ENCODE results near the gene PIP5KL1.
"Not testable (repeated sequence)": the region's sequence is repeated elsewhere in the genome, so short reads cannot be mapped to it uniquely, and the experiment has no call there.

PIP5KL1 gene

DNA sequence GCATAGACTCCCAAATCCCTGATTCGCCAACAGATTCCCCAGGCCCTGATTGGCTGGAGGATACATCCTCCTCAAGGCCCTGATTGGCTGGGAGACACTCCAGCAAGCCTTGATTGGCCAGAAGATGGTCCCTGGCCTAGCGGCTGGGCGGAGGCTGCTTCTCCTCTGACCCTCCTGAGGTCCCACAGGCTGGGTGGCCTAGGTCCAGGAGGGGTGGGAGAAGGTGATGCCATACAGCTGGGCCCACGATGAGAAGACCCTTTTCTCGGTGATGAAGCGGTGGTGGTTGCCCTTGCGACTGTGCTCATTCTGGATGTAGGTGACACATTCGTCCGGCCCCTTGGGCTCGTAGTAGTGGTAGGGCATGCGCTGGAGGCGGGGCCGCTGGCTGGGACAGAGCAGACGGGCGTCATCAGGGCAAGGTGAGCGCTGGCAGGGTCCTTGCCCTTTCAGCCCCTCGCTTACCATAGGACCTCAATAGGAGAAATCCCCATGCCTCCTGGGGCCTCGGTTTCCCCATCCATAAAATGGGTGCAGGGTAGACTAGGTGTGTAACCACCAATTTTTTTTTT, 44.1 kb downstream of the PIP5KL1 start:
- DNase-seq (ENCODE audit: low spot score), result no peak

GRCh38 chr9:127885508-127886281, 44.9 kb downstream of the PIP5KL1 start:
- no peak for DNase-seq (ENCODE audit: low spot score)

DNA sequence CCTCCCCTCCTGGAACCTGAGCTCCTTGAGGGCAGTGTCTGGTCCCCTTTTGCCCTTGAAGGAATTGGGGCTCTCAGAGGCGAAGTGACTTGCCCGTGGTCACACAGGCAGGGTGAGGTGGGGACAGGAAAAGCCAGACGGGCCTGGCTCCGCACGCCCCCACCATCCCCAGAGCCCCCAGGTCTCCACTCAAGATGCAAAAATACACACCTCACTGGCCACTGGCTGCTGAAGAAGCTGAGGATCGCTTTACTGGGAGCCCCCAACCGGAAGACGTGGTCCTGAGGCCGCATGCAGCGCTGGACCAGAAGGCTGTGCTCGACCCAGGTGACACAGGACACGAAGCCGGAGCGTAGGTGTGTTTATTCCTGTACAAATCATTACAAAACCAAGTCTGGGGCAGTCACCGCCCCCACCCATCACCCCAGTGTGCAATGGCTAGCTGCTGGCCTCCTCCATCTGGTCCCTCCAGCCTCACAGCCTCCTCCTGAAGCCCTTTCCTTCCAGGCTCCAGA, 45.5 kb downstream of the PIP5KL1 start:
- DNase-seq (ENCODE audit: low spot score), result no peak

GRCh38 chr9:127884427-127884911, 46.1 kb downstream of the PIP5KL1 start:
- no peak for DNase-seq (ENCODE audit: low spot score)

DNA sequence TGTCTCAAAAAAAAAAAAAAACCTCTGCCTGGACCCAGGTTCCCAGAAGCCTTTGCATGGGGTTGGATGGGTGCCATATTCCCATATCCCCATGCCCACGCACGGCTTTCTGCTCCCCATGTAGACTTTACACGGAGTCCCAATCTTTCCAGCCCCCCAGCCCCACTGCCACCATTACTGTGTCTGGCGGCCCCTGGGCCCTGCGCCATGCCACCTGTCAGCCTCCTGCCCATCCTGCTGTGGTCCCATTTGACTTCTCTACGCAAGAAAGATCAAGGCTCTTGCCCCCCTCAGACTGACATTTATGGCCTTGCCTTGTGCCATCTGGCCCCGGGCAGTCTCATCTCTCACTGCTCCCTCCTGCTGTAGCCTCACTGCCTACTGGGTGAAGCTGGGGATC, 46.6 kb downstream of the PIP5KL1 start:
- no peak for DNase-seq (ENCODE audit: low spot score)

- DNase-seq (ENCODE audit: low spot score), result not testable (repeated sequence)
Observed at GRCh38 chr9:127881715-127882114, 48.9 kb downstream of the PIP5KL1 start.

DNA sequence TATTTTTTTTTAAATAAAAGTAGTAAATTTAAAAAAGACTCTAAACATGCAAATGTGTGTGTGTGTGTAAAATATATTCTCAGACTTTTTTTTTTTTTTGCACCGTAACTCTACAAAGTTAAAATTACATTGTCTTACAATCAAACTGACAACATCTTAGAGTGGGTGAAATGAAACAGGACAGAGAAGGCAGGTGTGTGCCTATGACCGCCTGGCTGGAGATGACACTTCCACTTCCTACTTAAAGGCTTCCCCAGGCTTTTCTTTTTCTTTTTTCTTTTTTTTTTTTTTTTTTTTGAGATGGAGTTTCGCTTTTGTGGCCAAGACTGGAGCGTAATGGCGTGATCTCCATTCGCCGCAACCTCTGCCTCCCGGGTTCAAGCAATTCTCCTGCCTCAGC, 50.4 kb downstream of the PIP5KL1 start:
- no peak for DNase-seq (ENCODE audit: low spot score)

DNA sequence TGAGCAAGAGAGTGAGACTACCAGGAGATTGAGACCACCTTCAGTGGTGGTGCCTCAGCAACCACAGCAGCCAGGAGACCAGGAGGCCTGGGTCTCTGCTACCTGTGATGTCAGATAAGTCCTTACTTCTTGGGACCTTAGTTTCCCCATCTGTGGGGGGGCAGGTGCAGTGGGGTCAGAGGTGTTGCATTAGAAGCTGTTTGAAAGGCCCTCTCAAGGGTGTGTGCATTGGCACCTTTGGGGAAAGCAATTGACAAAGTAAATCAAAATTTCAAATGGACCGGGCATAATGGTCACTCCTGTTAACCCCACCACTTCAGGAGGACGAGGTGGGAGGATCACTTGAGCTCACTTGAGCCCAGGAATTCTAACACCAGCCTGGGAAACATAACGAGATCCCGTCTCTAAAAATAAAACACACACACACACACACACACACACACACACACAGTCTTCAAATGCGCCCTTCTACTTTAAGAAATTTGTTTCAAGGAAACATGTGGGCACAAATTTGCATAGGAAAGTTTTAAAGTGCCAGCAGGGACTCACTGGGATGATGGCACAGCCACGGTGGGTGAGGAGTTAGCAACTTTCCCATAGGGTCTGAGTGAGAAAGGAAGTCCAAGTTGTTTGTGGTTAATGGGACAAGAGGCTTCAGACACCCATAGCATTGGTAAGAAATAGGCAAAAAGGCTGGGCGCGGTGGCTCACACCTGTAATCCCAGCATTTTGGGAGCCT, 51.8 kb downstream of the PIP5KL1 start:
- DNase-seq (ENCODE audit: low spot score), result no peak

DNA sequence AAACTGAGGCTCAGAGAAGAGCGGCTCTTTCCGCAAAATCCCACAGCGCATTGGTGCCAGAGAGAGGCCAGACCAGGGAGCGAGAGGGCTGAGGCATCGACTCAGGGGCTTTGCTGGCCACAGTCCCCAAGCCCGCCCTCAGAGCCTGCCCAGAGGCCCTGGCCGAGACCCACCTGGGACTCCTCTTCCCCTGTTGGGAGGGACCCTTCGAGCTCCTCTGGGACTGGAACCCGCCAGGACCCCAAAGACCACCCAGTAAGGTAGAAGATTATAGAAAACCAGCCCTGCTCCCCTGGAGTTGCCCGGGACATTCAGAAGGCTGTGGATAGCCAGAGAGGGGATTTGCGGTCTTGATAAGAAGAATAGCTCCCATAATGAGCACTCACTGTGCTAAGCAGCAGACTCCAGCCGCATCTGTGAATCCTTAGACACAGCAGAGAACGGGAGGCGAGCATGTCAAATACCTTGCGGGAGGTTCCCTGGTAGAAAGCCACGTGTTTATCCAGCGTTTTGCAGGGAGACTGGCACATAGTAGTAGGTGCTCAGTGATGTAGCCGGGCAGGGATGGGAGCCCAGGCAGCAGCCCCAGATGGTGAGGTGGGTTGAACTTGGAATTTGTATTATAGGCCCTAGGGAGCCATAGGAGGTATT, 52.5 kb downstream of the PIP5KL1 start:
- DNase-seq (ENCODE audit: low spot score), result no peak

GRCh38 chr9:127877566-127877998, 53.0 kb downstream of the PIP5KL1 start, which contains the start of gene AK1:
Gene AK1, minus strand, starts transcription at chr9:127877675. Its CDS starts 3,058 bp downstream, at chr9:127874617.
- DNase-seq (ENCODE audit: low spot score), result peak; percentile 84

GRCh38 chr9:127876764-127877562, 53.6 kb downstream of the PIP5KL1 start:
- no peak for DNase-seq (ENCODE audit: low spot score)

- DNase-seq (ENCODE audit: low spot score), result no peak
Observed at GRCh38 chr9:127876026-127876763, 54.4 kb downstream of the PIP5KL1 start.

DNA sequence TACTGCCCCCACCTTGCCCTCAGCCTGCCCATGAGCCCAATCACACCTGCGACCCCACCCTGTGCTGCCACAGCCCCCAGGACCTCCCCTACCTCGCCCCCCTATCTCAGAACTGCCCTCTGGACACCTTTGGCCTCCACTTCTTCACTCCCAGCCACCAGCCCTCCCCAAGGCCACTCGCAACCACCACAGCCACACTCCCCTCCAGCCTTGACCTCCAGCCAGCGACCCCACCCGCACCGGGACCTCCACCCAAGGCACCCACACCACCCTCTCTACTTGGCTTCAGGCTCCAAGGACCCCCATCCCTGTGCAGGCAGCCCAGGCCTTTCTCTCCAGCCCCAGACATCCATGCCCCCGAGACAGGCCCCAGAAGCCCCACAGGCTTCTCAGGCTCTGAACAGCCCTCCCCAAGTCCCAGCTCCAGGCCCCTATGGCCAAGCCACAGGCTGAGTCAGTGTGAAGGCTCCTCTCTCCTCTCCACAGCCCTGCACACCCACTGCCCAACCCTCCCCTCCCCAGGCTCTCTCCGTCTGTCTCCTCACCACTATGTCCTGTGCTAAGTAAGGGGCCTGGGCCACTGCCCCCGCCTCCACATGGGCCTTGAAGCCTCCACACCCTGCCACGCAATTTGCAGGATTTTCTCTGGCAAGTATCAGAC, 55.1 kb downstream of the PIP5KL1 start:
- no peak for DNase-seq (ENCODE audit: low spot score)

- no peak for DNase-seq (ENCODE audit: low spot score)
Observed at GRCh38 chr9:127874301-127875221, 56.0 kb downstream of the PIP5KL1 start.

- no peak for DNase-seq (ENCODE audit: low spot score)
Observed at GRCh38 chr9:127873886-127874285, 56.7 kb downstream of the PIP5KL1 start.

DNA sequence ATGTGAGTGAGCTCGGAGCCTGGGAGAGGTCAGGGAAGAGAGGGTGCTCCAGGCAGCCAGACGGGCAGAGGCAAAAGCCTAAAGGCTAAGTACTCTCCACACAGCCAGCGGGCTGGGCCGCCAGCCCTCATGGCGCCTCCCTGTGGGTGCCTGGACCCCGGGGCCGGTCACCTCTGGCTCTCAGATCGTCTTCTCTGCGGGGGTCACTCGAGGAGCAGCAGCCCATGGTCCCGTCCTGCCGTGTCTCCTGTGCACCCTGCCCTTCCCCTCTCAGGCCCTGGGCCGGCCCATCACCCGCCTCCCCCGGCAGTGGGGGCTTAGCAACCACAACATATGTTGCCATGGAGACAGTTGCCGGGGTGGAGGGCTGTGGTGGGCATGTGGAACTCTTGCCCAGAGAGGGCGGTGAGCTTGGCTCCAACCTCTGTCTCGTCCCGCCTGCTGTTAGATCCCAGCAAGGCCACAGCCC, 57.3 kb downstream of the PIP5KL1 start:
- no peak for DNase-seq (ENCODE audit: low spot score)

GRCh38 chr9:127872369-127873222, 58.0 kb downstream of the PIP5KL1 start:
- DNase-seq (ENCODE audit: low spot score), result no peak

DNA sequence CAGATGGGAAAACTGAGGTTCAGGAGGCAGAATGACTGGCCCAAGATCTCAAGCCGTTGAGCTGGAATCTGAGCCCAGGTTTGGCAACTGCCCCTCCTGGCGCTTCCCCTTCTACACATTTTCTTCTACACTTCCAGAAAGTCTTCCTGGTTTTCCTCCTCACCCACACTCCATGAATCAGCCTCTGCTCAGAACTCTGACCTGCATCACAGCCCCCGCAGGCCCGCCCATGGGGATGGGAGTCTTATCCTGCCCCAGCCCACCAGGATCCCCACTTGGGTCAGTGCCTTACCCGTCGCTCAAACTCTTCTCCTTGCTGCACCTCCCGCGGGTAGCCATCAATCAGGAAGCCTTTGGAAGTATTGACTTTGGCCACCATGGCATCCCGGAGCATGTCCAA, 59.0 kb downstream of the PIP5KL1 start:
- no peak for DNase-seq (ENCODE audit: low spot score)
